DND-41 (cell line): Measurements from ENCODE around the gene DCLK1.

Experiments used
- EZH2 ChIP-seq: IDR thresholded peaks from 3 replicates; pipeline ENCODE4 v1.6.1; 2012; ENCODE audit warnings: borderline replicate concordance, low read depth, mild to moderate bottlenecking, moderate library complexity, low read length, inconsistent platforms; ENCODE audit not compliant: severe bottlenecking
- TF ChIP-seq, protein P1 (sequence below): IDR thresholded peaks from 2 replicates; pipeline ENCODE4 v1.5.1; 2012; ENCODE audit warnings: borderline replicate concordance, low read length, moderate library complexity, mild to moderate bottlenecking; ENCODE audit not compliant: poor library complexity, severe bottlenecking; ENCODE audit errors: extremely low read depth

GRCh38 chr13:35764326-35765015, 366.7 kb downstream of the DCLK1 start:
- TF ChIP-seq, protein P1, sequence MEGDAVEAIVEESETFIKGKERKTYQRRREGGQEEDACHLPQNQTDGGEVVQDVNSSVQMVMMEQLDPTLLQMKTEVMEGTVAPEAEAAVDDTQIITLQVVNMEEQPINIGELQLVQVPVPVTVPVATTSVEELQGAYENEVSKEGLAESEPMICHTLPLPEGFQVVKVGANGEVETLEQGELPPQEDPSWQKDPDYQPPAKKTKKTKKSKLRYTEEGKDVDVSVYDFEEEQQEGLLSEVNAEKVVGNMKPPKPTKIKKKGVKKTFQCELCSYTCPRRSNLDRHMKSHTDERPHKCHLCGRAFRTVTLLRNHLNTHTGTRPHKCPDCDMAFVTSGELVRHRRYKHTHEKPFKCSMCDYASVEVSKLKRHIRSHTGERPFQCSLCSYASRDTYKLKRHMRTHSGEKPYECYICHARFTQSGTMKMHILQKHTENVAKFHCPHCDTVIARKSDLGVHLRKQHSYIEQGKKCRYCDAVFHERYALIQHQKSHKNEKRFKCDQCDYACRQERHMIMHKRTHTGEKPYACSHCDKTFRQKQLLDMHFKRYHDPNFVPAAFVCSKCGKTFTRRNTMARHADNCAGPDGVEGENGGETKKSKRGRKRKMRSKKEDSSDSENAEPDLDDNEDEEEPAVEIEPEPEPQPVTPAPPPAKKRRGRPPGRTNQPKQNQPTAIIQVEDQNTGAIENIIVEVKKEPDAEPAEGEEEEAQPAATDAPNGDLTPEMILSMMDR: no peak
- TF ChIP-seq EZH2: no peak
